ENCODE results near the gene POLRMT.

DNA sequence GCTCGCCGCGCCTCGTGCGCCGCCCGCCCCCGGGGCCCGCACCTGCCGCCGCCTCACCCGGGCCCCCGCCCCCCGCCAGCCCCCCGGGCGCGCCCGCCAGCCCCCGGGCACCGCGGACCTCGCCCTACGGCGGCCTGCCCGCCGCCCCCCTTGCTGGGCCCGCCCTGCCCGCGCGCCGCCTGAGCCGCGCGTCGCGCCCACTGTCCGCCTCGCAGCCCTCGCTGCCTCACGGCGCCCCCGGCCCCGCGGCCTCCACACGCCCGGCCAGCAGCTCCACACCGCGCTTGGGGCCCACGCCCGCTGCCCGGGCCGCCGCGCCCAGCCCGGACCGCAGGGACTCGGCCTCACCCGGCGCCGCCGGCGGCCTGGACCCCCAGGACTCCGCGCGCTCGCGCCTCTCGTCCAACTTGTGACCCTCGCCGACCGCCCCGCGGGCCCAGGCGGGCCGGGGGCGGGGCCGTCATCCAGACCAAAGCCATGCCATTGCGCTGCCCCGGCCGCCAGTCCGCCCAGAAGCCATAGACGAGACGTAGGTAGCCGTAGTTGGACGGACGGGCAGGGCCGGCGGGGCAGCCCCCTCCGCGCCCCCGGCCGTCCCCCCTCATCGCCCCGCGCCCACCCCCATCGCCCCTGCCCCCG lies 17.2 kb downstream of the POLRMT start:
- TF ChIP-seq POLR2A (IDR thresholded peaks at IDR 0.05), result no peak
- TF ChIP-seq, protein P1, sequence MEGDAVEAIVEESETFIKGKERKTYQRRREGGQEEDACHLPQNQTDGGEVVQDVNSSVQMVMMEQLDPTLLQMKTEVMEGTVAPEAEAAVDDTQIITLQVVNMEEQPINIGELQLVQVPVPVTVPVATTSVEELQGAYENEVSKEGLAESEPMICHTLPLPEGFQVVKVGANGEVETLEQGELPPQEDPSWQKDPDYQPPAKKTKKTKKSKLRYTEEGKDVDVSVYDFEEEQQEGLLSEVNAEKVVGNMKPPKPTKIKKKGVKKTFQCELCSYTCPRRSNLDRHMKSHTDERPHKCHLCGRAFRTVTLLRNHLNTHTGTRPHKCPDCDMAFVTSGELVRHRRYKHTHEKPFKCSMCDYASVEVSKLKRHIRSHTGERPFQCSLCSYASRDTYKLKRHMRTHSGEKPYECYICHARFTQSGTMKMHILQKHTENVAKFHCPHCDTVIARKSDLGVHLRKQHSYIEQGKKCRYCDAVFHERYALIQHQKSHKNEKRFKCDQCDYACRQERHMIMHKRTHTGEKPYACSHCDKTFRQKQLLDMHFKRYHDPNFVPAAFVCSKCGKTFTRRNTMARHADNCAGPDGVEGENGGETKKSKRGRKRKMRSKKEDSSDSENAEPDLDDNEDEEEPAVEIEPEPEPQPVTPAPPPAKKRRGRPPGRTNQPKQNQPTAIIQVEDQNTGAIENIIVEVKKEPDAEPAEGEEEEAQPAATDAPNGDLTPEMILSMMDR (IDR thresholded peaks at IDR 0.05), result no peak

Measured in adrenal gland (tissue), 5 donors.